A549 (cell line): ENCODE results near the gene ANXA6.

ENCODE experiments used
- CEBPB ChIP-seq, 2 experiments: fragments of >200 bp in 1 of 2; sonication (Bioruptor Twin) in 1 of 2; formaldehyde crosslinking in 1 of 2; IDR thresholded peaks; 2 replicates each; pipeline ENCODE4 v1.6.1; 2012 to 2016
- CTCF ChIP-seq: fragments of >200 bp; sonication (Bioruptor Twin); formaldehyde crosslinking; IDR thresholded peaks from 3 replicates; pipeline ENCODE4 v1.5.1; 2016

GRCh38 chr5:151204051-151204450 is 46.5 kb upstream of the ANXA6 start:
- TF ChIP-seq CTCF (no peak), CEBPB (IDR thresholded peaks at IDR 0.05) (no peak)
